ENCODE measurements around the gene FBLN2.

DNA sequence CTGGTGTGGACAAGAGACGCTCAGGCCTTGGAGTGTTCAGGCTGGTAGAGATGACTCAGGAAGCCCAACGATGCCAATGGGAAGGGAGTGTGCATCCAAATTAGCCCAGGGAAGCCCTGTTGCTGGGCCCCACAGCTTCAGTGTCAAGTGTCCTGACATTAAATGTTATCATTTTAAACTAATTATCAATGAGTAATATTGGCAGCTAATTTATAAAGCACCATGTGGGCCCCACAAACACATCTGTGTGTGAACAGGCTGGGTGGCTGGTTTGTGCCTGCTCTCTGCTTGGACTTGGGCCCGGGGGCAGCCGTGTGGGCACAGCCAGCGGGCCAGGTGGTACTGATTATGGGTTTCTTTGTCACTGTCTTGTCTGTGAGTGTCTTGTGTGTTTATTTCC, 15.0 kb downstream of the FBLN2 start:
- TF ChIP-seq, protein P1, sequence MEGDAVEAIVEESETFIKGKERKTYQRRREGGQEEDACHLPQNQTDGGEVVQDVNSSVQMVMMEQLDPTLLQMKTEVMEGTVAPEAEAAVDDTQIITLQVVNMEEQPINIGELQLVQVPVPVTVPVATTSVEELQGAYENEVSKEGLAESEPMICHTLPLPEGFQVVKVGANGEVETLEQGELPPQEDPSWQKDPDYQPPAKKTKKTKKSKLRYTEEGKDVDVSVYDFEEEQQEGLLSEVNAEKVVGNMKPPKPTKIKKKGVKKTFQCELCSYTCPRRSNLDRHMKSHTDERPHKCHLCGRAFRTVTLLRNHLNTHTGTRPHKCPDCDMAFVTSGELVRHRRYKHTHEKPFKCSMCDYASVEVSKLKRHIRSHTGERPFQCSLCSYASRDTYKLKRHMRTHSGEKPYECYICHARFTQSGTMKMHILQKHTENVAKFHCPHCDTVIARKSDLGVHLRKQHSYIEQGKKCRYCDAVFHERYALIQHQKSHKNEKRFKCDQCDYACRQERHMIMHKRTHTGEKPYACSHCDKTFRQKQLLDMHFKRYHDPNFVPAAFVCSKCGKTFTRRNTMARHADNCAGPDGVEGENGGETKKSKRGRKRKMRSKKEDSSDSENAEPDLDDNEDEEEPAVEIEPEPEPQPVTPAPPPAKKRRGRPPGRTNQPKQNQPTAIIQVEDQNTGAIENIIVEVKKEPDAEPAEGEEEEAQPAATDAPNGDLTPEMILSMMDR (IDR thresholded peaks at IDR 0.05): no peak
- TF ChIP-seq CHD4 (IDR thresholded peaks at IDR 0.05; ENCODE audit: borderline replicate concordance): no peak
- no peak for TF ChIP-seq REST (IDR thresholded peaks at IDR 0.05)
- no peak for TF ChIP-seq POLR2A (IDR thresholded peaks at IDR 0.05; ENCODE audit: low read length)
- TF ChIP-seq EP300 (IDR thresholded peaks at IDR 0.05): no peak
- TF ChIP-seq RAD21 (conservative IDR thresholded peaks at IDR 0.05 in 1 of 2, IDR thresholded peaks at IDR 0.05 in 1 of 2): no peak
- TF ChIP-seq RNF2 (IDR thresholded peaks at IDR 0.05; ENCODE audit: borderline replicate concordance, low read depth): no peak
- TF ChIP-seq KDM1A (IDR thresholded peaks at IDR 0.05; ENCODE audit: low read depth): no peak
- no peak for TF ChIP-seq EHMT2 (IDR thresholded peaks at IDR 0.05; ENCODE audit: low read depth)
- TF ChIP-seq JUN (IDR thresholded peaks at IDR 0.05): no peak
- TF ChIP-seq POLR2AphosphoS2 (conservative IDR thresholded peaks at IDR 0.05; ENCODE audit: low read length): no peak
- TF ChIP-seq PHF8 (IDR thresholded peaks at IDR 0.05; ENCODE audit: borderline replicate concordance, low read depth): no peak
- TF ChIP-seq RCOR1 (IDR thresholded peaks at IDR 0.05; ENCODE audit: low read depth, low read length): no peak
- no peak for TF ChIP-seq CEBPB (IDR thresholded peaks at IDR 0.05)

Data from A549 (cell line).